ENCODE measurements around the gene MACF1. TPM values are rescaled to one million over a fixed set of nuclear protein-coding genes. Genes with fewer than 3 reads are reported as not detected.

MACF1 gene
- total RNA-seq, 4 donors from 2014 or later, result 230 to 378 (median 300) TPM

DNA sequence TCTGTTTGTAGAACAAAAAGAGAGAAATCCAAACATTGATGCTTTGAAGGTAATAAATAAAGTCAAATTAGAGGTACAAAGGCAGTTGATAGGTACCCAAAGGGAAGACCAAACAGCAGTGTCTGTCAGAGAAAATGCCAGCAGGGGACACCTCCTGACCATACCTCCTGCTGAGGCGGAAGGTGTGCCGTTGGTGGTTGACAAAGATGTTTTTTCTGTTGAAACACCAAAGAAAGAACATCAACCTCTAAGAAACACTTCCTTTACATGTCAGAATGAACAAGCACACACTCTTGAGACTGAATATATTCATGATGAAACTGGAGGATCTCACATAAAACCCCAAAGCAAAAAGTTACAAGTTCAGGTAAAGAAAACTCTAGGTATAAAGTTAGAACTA lies 128.3 kb downstream of the MACF1 start:
- DNase-seq (ENCODE audit: low spot score) (no peak), ATAC-seq (ENCODE audit: low FRiP score) (no peak)
- TF ChIP-seq, protein P1, sequence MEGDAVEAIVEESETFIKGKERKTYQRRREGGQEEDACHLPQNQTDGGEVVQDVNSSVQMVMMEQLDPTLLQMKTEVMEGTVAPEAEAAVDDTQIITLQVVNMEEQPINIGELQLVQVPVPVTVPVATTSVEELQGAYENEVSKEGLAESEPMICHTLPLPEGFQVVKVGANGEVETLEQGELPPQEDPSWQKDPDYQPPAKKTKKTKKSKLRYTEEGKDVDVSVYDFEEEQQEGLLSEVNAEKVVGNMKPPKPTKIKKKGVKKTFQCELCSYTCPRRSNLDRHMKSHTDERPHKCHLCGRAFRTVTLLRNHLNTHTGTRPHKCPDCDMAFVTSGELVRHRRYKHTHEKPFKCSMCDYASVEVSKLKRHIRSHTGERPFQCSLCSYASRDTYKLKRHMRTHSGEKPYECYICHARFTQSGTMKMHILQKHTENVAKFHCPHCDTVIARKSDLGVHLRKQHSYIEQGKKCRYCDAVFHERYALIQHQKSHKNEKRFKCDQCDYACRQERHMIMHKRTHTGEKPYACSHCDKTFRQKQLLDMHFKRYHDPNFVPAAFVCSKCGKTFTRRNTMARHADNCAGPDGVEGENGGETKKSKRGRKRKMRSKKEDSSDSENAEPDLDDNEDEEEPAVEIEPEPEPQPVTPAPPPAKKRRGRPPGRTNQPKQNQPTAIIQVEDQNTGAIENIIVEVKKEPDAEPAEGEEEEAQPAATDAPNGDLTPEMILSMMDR (IDR thresholded peaks at IDR 0.05), result no peak

DNA sequence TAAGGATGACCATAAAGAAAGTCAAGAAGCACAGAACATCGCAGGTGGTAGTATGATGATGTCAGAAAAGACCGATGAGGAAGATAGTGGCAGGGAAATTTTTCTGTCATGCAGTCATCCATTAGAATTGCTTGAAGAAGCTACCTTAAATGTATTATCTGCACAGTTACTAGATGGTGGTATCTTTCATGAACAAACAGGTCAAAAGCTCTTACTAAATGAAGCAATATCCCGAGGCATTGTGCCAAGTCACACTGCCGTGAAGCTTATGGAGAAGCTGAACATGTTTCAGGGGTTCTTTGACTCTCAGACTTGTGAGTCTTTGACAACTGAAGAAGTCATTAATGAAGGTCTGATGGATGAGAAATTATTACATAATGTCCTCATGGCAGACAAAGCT lies 128.8 kb downstream of the MACF1 start:
- DNase-seq (ENCODE audit: low spot score) (no peak), ATAC-seq (ENCODE audit: low FRiP score) (no peak)
- TF ChIP-seq, protein P1 (IDR thresholded peaks at IDR 0.05), result no peak

DNA sequence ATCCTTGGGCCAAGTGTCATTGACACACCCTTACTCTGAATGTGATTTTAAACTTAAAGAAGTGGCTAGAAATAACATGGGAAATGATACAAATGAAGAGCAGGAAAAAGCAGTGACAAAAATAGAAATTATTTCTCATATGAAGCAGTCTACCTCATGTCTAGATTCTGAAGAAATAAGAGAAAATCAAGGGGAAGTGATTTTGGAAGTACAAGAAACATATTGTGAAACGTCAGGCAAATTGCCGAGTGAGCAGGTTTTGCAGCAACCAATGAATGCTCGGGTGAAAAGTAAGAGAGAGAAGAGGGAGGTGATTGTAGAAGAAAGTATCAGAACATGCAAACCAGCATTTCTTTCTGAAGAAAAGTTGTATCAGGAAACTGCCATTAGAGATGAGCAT lies 130.7 kb downstream of the MACF1 start:
- ATAC-seq (ENCODE audit: low FRiP score), result no peak
- TF ChIP-seq, protein P1 (IDR thresholded peaks at IDR 0.05), result no peak
- DNase-seq (ENCODE audit: low spot score), result no peak

DNA sequence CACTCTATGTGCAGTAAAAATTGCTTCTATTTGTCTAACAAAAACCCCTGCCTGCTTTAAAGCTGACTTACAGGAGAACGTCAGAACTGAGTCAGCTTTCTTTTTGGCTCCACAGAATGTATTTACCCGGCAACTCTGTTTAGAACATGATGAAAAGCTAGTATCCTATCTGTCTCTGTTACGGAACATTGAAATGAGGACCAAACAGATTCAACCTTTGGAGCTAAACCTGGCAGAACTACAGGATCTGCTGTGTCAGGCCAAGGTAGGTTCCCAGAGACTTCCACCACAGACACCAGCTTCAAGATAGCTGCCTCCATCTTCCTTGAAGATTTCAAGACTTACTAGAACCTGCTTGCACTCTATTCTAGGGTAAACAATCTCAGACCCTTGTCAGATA lies 132.6 kb downstream of the MACF1 start:
- ATAC-seq (ENCODE audit: low FRiP score), result no peak
- DNase-seq (ENCODE audit: low spot score), result no peak
- TF ChIP-seq, protein P1 (IDR thresholded peaks at IDR 0.05), result no peak

DNA sequence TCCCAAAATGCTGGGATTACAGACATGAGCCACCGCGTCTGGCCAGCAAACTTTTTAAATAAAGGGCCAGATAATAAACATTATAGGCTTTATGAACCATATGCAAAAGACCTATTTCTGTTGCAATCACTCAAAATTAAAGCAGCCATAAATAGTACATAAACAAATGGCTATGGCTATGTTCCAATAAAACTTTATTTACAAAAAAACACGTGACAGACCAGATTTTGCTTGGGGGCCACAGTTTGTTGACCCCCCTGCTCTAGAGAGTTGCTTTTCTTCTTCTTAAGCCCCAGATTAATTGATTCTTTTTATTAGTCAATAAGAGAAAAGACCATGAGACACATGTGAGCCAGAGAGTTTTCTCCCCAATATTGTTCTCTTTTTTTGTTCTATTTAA lies 138.3 kb downstream of the MACF1 start:
- TF ChIP-seq, protein P1 (IDR thresholded peaks at IDR 0.05), result no peak
- ATAC-seq (ENCODE audit: low FRiP score) (no peak), DNase-seq (ENCODE audit: low spot score) (no peak)

DNA sequence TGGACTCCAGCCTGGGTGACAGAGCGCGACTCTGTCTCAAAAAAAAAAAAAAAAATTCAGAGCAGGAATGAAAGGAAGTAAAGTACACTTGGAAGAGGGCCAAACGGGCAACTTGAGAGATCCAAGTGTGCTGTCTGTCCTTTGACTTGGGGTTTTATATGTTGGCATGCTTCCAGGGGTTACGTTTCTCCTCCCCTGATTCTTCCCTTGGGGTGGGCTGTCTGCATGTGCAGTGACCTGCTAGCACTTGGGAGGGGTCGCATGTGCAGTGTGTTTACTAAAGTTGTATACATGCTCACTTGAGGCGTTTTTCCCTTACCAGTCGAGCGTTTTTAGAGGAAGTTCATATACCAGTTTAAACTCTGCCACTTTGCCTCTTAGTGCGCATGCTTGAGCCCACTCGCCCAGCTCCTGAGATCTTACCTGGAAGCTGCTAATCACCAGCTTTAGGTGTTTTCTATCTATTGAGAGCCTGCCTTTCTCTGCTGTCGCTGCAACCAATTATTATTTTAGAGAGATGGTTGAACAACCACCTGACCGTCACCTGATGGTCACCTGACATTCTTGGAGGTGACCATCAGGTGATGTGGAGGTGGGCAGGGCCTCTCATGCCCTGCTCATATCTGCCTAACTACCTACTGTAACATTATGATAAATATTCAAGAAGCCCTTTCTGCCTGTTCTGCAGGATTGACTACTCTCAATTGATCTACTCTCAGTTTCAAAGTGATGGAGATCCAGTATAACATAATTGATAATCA lies 140.1 kb downstream of the MACF1 start:
- TF ChIP-seq, protein P1 (IDR thresholded peaks at IDR 0.05), result no peak
- DNase-seq (ENCODE audit: low spot score) (no peak), ATAC-seq (ENCODE audit: low FRiP score) (no peak)

DNA sequence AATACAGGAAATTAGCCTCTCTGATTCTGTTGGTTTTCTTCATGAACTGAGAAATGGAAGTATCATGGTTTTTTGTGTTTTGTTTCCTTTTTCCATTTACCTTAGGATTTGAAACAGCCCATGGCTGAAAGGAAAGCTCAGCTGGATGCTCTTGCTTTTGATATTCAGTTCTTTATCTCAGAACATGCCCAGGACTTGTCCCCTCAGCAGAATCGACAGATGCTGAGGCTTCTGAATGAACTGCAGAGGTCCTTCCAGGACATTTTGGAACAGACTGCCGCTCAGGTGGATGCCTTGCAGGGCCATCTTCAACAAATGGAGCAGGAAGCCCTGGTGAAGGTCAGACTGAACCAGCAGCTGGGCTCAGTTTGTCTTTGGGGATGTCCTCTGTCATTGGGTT lies 142.4 kb downstream of the MACF1 start:
- DNase-seq (ENCODE audit: low spot score) (no peak), ATAC-seq (ENCODE audit: low FRiP score) (no peak)
- TF ChIP-seq, protein P1 (IDR thresholded peaks at IDR 0.05), result no peak
